HCT116 (cell line): Measurements from ENCODE around the gene CATSPERB.

ENCODE experiments used
- TF ChIP-seq, protein P1 (sequence below), 3 experiments: fragments of 200-600 bp in 1 of 3; sonication (generic) in 1 of 3; IDR thresholded peaks in 2 of 3; conservative IDR thresholded peaks in 1 of 3; 2 replicates each; pipeline ENCODE4 v1.5.1; 2012 to 2017; ENCODE audit warnings: low read depth in 2 of 3, low read length in 2 of 3, antibody characterized with exemption in 1 of 3, borderline replicate concordance in 1 of 3, control low read depth in 1 of 3, mild to moderate bottlenecking in 1 of 3, mixed read lengths in 1 of 3, mixed run types in 1 of 3, moderate library complexity in 1 of 3; ENCODE audit not compliant: insufficient read depth in 1 of 3
- TF ChIP-seq, protein P2 (sequence below): IDR thresholded peaks from 2 replicates; pipeline ENCODE4 v1.6.1; 2012

DNA sequence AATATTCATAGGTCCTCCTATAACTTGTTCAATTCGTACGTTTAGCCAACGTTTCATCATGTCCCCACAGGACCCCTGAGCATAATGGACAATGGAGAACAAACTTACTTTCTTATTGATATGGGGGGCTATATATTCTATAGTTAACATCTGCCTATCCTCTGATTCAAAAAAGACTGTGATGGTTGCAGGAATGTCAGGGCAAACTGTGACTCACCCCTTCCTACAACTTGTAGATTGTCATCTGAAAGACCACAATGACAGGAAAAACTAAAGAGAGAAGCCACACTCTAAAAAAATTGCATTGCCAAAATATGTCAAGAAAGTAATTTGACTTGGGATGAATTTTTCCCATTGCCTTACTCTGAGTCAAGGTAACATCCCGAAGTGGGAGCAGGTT lies 50.8 kb downstream of the CATSPERB start:
- TF ChIP-seq, protein P1, sequence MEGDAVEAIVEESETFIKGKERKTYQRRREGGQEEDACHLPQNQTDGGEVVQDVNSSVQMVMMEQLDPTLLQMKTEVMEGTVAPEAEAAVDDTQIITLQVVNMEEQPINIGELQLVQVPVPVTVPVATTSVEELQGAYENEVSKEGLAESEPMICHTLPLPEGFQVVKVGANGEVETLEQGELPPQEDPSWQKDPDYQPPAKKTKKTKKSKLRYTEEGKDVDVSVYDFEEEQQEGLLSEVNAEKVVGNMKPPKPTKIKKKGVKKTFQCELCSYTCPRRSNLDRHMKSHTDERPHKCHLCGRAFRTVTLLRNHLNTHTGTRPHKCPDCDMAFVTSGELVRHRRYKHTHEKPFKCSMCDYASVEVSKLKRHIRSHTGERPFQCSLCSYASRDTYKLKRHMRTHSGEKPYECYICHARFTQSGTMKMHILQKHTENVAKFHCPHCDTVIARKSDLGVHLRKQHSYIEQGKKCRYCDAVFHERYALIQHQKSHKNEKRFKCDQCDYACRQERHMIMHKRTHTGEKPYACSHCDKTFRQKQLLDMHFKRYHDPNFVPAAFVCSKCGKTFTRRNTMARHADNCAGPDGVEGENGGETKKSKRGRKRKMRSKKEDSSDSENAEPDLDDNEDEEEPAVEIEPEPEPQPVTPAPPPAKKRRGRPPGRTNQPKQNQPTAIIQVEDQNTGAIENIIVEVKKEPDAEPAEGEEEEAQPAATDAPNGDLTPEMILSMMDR (IDR thresholded peaks at IDR 0.05 in 2 of 3, conservative IDR thresholded peaks at IDR 0.05 in 1 of 3; ENCODE audit: borderline replicate concordance in 1 of 3, insufficient read depth in 1 of 3, low read depth in 2 of 3, low read length in 2 of 3): no peak
- TF ChIP-seq, protein P2, sequence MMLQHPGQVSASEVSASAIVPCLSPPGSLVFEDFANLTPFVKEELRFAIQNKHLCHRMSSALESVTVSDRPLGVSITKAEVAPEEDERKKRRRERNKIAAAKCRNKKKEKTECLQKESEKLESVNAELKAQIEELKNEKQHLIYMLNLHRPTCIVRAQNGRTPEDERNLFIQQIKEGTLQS: no peak
